BE2C (cell line): Measurements from ENCODE around the gene GNAZ.
A peak's percentile ranks its signal among the peaks of the same experiment; 100 is the strongest.

Experiments
- DNase-seq: peaks from one replicate; pipeline ENCODE4 v3.0.0-alpha.2; 2020
- H3K27me3 ChIP-seq: fragments of 250-450 bp; sonication (Bioruptor Pico); 2 replicates; pipeline ENCODE4 v1.5.1; 2020; ENCODE audit warnings: mild to moderate bottlenecking
- H3K36me3 ChIP-seq: fragments of 250-450 bp; sonication (Bioruptor Pico); 2 replicates; pipeline ENCODE4 v1.5.1; 2020; ENCODE audit warnings: mild to moderate bottlenecking
- H3K4me1 ChIP-seq: fragments of 250-450 bp; sonication (Bioruptor Pico); 2 replicates; pipeline ENCODE4 v1.5.1; 2020
- H3K4me3 ChIP-seq: 2 replicates; pipeline ENCODE4 v1.5.1; 2011; ENCODE audit warnings: low read depth, low read length
- H3K9me3 ChIP-seq: fragments of 250-450 bp; sonication (Bioruptor Pico); 2 replicates; pipeline ENCODE4 v1.5.1; 2020
- CTCF ChIP-seq: IDR thresholded peaks from 2 replicates; pipeline ENCODE4 v1.5.1; 2012; ENCODE audit warnings: mild to moderate bottlenecking, low read depth, low read length

The GNAZ gene

GRCh38 chr22:23143119-23143518 lies 72.8 kb downstream of the GNAZ start:
- DNase-seq: no peak
- Histone ChIP-seq H3K9me3 (no peaks in the 10 kb centered on the region), H3K4me3 (no peak overlapping the region), H3K27me3 (no peaks in the 10 kb centered on the region), H3K4me1 (peaks cover 4% of the 10 kb centered on the region), H3K36me3 (no peaks in the 10 kb centered on the region)
- TF ChIP-seq CTCF: no peak

GRCh38 chr22:23144432-23144831 lies 74.1 kb downstream of the GNAZ start:
- H3K9me3 ChIP-seq: no peaks in the 10 kb centered on the region
- peaks cover 4% of the 10 kb centered on the region for H3K4me1 ChIP-seq
- no peaks in the 10 kb centered on the region for H3K36me3 ChIP-seq
- DNase-seq: no peak
- H3K27me3 ChIP-seq: no peaks in the 10 kb centered on the region
- H3K4me3 ChIP-seq: peak overlapping the region; percentile 57
- TF ChIP-seq CTCF: no peak

GRCh38 chr22:23144932-23145877 lies 74.9 kb downstream of the GNAZ start, which contains the start of gene RAB36:
Gene RAB36 (plus strand): TSS chr22:23145477. CDS start chr22:23146617, 1,140 bp downstream.
- DNase-seq: peak; percentile 100
- H3K36me3 ChIP-seq: no peaks in the 10 kb centered on the region
- H3K4me1 ChIP-seq: peaks cover 4% of the 10 kb centered on the region
- no peaks in the 10 kb centered on the region for H3K27me3 ChIP-seq
- H3K4me3 ChIP-seq: peak within 1 kb of the TSS; percentile 84
- no peak for TF ChIP-seq CTCF
- H3K9me3 ChIP-seq: no peaks in the 10 kb centered on the region

- H3K27me3 ChIP-seq: no peaks in the 10 kb centered on the region
- H3K9me3 ChIP-seq: no peaks in the 10 kb centered on the region
- TF ChIP-seq CTCF: no peak
- peaks cover 4% of the 10 kb centered on the region for H3K4me1 ChIP-seq
- no peaks in the 10 kb centered on the region; the same call in 1 of the 2 replicates for H3K36me3 ChIP-seq
- DNase-seq: no peak
- peak overlapping the region; percentile 84 for H3K4me3 ChIP-seq
Observed at GRCh38 chr22:23145878-23146470, 75.7 kb downstream of the GNAZ start.

- no peaks in the 10 kb centered on the region; the same call in 1 of the 2 replicates for H3K4me1 ChIP-seq
- no peak for TF ChIP-seq CTCF
Observed at GRCh38 chr22:23146478-23147205, 76.3 kb downstream of the GNAZ start.

More at GRCh38 chr22:23146478-23147205, 76.3 kb downstream of the GNAZ start:
- DNase-seq: no peak
- H3K27me3 ChIP-seq: no peaks in the 10 kb centered on the region
- H3K9me3 ChIP-seq: no peaks in the 10 kb centered on the region
- H3K36me3 ChIP-seq: no peaks in the 10 kb centered on the region; the same call in 1 of the 2 replicates
- H3K4me3 ChIP-seq: no peak overlapping the region
